GM18526 (cell line): ENCODE data around the gene MAPRE2.

Experiments used
- POLR2A ChIP-seq: IDR thresholded peaks from 3 replicates; pipeline ENCODE4 v1.6.1; 2011; ENCODE audit not compliant: insufficient read length; ENCODE audit errors: extremely low read depth

The MAPRE2 gene

DNA sequence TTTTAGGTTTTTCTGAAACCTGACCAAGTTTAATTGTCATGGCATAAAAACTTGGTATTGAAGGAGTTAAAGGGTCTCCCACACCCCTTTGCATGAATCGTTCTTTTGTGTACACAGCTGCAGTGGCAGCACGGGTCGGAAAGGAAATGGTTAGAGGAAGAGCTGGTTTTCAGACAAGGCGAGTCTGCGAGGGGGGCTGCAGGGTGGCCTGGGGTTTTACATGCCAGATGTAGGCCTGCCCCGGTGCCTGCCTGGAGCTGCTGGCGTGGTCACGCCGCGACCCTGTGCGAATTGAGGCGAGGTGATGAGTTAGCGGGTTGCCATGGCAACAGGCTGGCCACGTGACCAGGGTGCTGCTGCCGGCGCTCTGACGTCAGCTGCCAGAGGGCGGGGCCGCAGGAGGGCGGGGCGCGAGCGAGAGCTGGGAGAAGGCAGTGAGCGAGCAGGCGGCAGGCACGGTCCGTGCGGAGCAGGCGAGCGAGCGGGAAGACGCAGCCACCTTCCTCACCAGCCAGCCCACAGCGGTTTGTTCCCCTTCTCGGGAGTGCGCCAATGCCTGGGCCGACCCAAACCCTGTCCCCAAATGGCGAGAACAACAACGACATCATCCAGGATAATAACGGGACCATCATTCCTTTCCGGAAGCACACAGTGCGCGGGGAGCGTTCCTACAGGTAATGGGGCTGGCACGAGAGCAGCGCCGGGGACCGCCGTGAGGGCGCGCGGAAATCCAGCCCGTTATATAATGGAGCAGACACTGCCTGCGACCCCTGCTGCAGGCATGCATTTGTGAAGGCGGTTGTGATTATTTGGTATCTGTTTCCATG, at the start of gene MAPRE2:
Gene MAPRE2, plus strand, starts transcription at position 426 of the 827 bp plus-strand sequence. Its CDS starts 127 bp downstream, at position 553.
- peak; percentile 96 for TF ChIP-seq POLR2A

DNA sequence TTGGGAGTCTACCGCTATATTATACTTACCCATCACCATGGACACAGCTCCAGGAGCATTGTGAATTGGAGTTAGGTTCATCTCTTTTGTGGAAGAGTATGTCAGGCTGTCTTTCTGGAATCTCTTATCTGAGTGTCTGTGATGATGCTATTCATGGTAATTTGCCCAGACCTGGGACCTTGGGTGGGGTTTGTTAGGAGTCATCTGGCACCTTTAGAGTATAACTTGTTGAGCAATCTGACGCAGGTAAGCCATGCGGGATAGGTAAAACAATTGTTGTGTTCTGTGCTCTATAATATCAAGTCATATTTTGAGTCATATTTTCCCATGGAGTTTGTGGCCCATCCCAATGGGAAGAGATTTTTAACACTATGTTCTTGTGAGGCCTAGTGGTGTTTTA, 49.7 kb upstream of the MAPRE2 start:
- no peak for TF ChIP-seq POLR2A

DNA sequence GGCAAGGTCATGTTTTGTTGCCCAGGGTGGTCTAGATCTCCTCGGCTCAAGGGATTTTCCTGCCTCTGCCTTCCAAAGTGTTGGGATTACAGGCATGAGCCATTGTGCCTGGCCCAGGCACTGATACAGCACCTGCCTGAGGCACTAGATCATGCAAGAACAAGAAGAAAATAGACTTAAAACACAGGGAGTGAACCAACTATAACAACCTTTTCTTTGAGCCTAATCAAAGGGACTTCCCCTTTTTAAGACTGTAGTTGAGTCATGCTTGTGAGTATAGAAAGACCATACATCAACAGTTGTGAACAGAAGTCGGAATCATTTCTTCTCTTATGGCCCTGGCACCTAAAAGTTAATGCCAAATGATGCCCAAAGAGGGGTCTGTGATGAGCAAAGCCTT, 47.9 kb upstream of the MAPRE2 start:
- TF ChIP-seq POLR2A: no peak

DNA sequence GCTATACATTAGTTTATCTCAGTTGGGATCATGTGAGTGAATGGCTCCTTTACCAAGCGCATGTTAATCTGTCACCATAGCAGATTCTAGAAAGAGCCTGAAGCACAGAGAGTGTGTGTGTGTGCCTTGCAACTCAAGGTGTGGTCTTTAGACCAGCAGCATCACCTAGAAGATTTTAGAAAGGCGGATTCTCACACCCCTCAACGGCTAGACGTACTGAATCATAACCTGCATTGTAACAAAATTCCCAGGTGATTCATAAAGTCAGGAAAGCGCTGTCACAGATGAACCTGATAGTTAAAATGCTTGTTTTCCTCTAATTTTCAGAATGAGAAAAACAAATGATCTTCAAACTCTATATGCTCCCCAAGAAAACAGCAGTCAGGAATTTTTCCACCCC, 45.5 kb upstream of the MAPRE2 start:
- TF ChIP-seq POLR2A: no peak

DNA sequence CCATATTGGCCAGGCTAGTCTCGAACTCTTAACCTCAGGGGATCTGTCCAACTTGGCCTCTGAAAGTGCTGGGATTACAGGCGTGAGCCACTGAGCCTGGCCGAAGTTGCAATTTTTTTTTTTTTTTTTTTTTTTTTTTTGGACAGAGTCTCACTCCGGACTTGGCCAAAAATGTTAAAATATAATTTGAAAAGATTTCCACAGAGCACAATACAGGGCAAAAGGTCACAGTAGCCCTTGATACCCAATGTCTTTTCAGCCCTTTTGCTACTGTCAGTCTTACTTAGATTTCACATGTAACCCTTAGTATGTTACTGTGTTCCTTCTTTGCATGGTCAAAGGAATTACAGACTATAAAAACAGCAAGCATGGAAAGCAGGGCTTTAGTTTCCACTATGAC, 42.6 kb upstream of the MAPRE2 start:
- TF ChIP-seq POLR2A: no peak

DNA sequence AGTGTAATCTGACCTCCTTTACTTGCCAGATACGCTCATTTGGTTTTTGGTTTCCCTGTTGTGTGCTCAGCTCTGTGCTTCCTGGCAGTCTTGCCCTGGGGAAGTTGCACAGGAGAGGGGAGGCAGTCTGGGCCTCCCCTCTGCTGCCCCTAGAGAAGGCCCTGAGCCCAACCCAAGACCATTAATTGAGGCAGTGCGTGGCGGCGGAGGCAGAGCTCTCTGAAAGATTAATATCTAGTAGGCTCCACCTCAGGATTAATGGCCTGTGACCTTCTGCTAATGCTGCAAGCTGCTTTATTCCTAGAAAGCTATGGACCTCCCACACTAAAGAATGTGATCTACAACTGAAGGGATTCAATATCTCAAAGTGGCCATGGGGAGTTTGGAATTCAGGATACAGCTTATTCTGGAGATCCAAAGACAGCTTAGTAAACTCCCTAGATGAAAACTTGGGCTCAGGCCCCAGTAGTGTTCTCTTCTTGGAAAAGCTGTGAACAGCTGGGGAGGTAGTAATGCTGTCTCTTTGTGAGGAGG, 41.4 kb upstream of the MAPRE2 start:
- no peak for TF ChIP-seq POLR2A

DNA sequence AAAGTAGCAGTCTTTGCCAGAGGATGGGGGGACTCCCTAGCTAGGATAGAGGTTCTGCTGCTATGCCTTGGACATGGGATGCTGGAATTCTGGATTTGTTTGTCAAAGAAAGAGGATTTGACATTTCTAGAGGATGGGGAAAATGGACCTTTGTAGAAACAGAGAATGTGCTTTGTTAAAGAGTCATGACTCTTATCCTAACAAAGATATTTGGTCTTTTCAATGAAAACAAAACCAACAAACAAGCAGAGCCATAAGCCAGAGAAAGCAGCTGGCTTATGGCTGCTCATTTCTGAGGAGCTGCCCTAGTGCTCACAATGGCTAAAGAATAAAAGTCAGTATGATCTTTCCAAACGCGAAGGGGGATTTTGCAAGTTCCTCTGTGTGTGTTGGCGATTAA, 40.8 kb upstream of the MAPRE2 start:
- no peak for TF ChIP-seq POLR2A

DNA sequence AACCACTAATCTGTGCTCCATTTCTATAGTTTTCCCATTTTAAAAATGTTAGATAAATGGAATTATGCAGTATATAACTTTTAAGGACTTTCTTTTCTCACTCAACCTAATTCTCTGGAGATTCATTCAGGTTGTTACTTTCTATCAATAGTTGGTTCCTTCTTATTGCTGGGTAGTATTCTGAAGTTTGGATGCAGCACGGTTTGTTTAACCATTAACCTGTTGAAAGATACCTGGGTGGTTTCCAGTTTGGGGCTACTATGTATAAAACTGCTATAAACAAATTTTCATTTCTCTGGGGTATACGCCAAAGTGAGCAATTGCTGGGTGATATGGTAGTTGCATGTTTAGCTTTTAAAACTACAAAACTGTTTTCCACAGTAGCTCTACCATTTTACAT, 39.1 kb upstream of the MAPRE2 start:
- TF ChIP-seq POLR2A: no peak

DNA sequence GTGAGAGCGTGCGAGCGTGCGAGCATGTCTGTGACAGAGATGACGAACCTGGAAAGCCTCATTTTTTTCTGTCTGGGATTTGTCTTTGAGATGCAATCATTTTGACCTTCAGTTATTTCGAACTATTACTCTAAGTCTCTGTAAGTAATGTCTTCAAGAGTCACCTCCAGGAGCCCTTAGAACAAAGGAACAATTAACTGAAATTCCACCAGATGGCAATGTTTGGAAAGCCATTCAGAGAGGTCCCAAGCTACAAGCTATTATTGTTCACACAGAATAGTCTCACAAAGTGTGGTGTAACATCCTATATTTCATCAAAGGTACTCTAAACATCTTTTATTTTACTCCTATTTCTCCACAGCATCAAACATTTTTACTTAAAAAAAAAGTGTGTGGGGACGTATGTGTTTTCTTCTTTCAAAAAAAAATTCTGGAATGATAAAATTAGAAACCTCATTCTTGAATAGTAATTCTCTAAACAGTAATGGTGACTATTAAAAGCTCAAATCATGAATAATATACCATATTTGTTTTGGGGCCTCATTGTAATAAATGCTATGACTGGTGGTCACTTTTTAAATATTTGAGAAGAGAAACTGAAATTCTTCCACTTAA, 35.1 kb upstream of the MAPRE2 start:
- no peak for TF ChIP-seq POLR2A

DNA sequence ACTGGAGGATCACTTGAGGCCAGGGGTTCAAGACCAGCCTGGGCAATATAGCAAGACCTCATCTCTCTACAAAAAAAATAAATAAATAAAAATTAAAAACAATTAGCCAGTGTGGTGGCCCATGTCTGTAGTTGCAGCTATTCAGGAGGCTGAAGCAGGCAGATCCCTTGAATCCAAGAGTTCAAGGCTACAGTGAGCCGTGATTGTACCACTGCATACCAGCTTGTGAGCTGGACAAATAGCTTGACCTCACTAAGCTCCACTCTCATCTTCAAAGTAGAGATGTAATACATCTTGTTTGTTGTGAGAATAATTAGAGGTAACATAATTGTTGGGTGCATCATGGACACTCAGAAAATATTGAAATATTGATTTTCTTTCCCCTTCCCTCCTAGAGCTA, 31.1 kb upstream of the MAPRE2 start:
- TF ChIP-seq POLR2A: no peak

DNA sequence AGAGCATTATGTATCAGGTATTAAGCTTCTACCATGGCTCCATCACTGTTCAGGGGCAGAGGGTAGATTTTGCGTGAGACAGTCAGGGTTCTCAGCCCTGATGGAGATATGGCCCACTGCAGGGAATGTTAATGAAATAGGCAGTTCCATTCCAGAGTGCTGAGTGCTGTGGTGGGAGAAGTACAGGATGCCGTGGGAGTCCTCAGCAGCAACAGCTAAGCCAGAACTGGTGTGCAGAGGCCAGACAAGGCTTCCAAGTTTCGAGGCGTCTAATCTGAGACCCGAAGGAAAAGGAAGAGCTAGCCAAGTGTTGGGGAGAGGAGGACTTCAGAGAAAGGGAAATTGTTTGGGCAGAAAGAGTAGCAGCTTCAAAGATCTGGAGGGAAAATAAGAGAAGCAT, 30.2 kb upstream of the MAPRE2 start:
- TF ChIP-seq POLR2A: no peak

DNA sequence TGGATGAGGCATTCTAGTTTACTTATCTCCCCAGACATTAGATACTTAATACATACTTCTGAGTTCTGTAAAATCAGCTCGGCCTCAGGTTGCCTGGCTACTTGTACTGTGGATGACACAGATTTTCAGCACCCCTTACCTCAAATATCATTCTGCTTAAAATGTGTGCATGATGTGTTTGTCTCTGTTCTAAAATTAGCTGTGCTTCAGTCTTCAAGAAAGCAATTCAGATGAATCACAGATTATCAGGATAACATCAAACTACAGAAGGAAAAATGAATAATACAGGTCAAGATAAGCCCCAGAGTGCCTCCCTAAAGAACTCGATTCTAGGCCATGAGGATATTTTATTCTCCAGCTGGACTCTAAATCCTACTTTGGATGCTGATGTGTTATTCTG, 21.3 kb upstream of the MAPRE2 start:
- TF ChIP-seq POLR2A: no peak

DNA sequence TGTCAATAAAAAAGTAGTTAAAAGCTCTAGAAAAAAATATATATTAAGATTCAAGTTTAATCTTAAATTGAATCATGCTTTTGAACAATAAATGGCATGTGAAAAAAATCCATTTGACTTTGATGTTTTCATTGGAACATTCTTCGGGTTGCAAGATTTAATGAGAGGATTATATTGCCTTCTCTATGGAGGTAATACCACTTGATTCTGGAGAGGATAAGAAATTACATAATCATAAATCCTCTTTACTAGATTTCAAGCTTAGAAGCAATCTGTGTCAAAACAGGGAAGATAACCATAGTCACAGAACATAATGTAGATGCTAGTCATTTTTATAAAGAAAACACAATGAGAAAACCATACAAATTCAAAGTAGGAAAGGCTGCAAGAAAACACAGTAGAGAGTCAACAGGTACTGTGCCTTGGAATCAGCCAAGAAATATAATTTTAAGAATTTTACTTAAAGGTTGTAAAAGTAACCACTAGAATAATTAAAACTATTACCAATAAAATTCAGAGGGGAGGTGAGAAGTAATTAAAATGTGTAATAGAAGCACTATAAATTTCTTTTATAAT, 18.7 kb upstream of the MAPRE2 start:
- TF ChIP-seq POLR2A: no peak

DNA sequence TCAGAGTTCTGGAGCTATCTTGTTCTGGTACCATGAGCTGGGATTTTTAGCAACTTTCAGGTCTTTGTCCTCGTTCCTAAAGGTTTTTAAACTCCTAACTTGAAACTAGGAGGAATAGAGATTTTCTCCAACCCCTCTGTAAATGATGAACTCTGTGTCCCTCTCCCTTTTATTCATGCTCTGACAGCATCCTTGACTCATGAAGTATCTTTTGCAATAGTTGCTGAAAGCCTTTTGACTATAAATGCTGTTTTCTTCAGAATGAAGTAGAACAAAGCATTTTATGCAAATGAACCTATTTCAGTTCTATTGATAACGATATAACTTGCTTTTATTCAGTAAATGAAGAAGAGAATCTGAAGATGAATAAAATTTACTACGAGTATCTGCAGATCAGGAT, 17.0 kb upstream of the MAPRE2 start:
- no peak for TF ChIP-seq POLR2A

DNA sequence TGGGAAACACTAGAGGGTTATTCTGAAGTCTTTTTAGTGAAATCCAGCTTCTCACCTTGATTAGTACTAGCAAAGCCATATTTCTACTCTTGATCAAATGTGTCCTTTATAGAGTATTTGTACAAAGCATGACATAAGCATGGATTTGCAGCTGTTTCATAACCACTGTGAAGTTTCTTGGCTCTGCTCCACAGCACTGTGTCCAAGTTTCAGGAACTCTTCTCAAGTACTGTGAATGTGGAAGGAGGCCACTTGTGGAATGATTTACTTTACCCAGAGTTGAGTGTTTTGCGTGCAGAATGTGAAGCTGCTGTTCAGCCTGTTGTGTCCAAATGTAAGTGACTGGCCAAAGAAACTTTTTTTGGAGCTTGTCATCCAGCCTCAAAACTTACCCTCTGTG, 16.2 kb upstream of the MAPRE2 start:
- TF ChIP-seq POLR2A: no peak

DNA sequence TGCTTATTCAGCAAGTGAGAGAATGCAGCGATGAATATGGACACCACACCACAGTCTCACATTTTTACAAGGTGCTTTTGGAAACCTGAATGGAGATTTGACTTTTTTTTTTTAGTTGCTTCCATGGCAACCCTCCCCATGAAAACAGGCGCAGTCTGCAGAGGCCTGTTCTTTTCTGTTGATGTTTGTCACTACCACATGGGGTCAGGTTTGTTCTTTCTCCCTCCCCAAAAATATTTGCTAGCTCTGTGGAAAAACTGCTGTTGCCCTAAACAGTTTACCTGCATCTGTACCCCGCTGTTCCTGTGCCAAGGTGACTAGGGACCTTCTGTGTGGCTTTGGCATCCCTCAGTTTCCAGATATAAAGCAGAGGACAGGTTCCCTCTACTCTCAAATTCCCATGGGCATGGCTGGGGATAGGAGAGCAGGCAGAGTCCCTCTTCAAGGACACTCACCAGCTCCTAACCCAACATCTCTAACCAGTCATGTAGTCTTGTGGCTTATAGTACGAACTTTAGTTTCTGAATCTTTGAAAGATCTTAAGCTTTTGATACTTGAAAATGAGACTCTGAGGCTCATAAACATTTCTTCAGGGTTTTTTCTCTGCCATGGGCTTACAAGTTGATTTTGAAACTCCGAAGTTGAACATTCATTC, 14.7 kb upstream of the MAPRE2 start:
- no peak for TF ChIP-seq POLR2A
